AG04449 (cell line): ENCODE results near the gene CALML5.

ENCODE experiments used
- CTCF ChIA-PET: fragments of 350-600 bp; formaldehyde crosslinking; extraction: SDS; loops from one replicate; lab custom pipeline; 2021; ENCODE audit warnings: antibody characterized with exemption; lab: Yijun Ruan, JAX
- POLR2A ChIA-PET: fragments of 400-600, 350-600 bp; formaldehyde crosslinking; extraction: SDS; loops from one replicate; lab custom pipeline; 2020; ENCODE audit warnings: antibody characterized with exemption, inconsistent platforms; lab: Yijun Ruan, JAX
- DNase-seq: peaks from one replicate; pipeline ENCODE4 v3.0.0-alpha.2; 2010; ENCODE audit warnings: low read depth, low spot score
- H3K4me3 ChIP-seq: 2 replicates; pipeline ENCODE4 v1.5.1; 2011; ENCODE audit warnings: low read depth, mild to moderate bottlenecking, control low read depth, low read length
- CTCF ChIP-seq: IDR thresholded peaks from one replicate; pipeline ENCODE4 v1.5.1; 2011; ENCODE audit warnings: mild to moderate bottlenecking, moderate library complexity, low read length, control low read depth, inconsistent platforms; ENCODE audit not compliant: insufficient read depth; ENCODE audit errors: missing control alignments

Gene CALML5

GRCh38 chr10:5509236-5509635 lies 9.9 kb upstream of the CALML5 start:
- ChIA-PET CTCF (interaction anchor here (1.3 to 1.8 kb wide), 2 partner anchors 9 to 13 kb away, joined by 3 read pairs; no protein-coding TSS in a partner anchor), POLR2A (no interaction called here)
- H3K4me3 ChIP-seq: no peak overlapping the region
- TF ChIP-seq CTCF: no peak
- DNase-seq: no peak

GRCh38 chr10:5508786-5509185 lies 9.4 kb upstream of the CALML5 start:
- no peak overlapping the region for H3K4me3 ChIP-seq
- CTCF ChIA-PET: interaction anchor here (1.3 to 1.8 kb wide), 2 partner anchors 10 to 13 kb away, joined by 3 read pairs; no protein-coding TSS in a partner anchor

GRCh38 chr10:5508161-5508604 lies 8.8 kb upstream of the CALML5 start:
- ChIA-PET CTCF (interaction anchor here (1.3 to 1.8 kb wide), 2 partner anchors 10 to 12 kb away, joined by 3 read pairs; no protein-coding TSS in a partner anchor), POLR2A (no interaction called here)
- no peak for TF ChIP-seq CTCF
- H3K4me3 ChIP-seq: no peak overlapping the region
- no peak for DNase-seq

More at GRCh38 chr10:5508786-5509185, 9.4 kb upstream of the CALML5 start:
- TF ChIP-seq CTCF: no peak
- POLR2A ChIA-PET: no interaction called here
- DNase-seq: no peak

- ChIA-PET CTCF (no interaction called here), POLR2A (no interaction called here)
- DNase-seq: no peak
- TF ChIP-seq CTCF: no peak
- H3K4me3 ChIP-seq: no peak overlapping the region
These were observed 8.3 kb upstream of the CALML5 start for GRCh38 chr10:5507649-5508131.

- no peak overlapping the region for H3K4me3 ChIP-seq
- DNase-seq: no peak
- TF ChIP-seq CTCF: no peak
- POLR2A ChIA-PET: interaction anchor here (0.6 kb wide), 1 partner anchor 40 kb away, joined by 3 read pairs; no protein-coding TSS in a partner anchor
- CTCF ChIA-PET: no interaction called here
These were observed 7.6 kb upstream of the CALML5 start for GRCh38 chr10:5506751-5507648.

- CTCF ChIA-PET: no interaction called here
These were observed 6.9 kb upstream of the CALML5 start for GRCh38 chr10:5506246-5506645.

More at GRCh38 chr10:5506246-5506645, 6.9 kb upstream of the CALML5 start:
- TF ChIP-seq CTCF: no peak
- DNase-seq: no peak
- no peak overlapping the region for H3K4me3 ChIP-seq
- POLR2A ChIA-PET: interaction anchor here (0.6 kb wide), 1 partner anchor 41 kb away, joined by 3 read pairs; no protein-coding TSS in a partner anchor
